Right lobe of liver (tissue), 4 donors: ENCODE results near the gene CLEC16A.

Experiments
- POLR2A ChIP-seq: fragments of 450-650 bp; IDR thresholded peaks from one replicate; pipeline ENCODE4 v1.6.1; 2017; ENCODE audit warnings: antibody characterized with exemption, mild to moderate bottlenecking
- TF ChIP-seq, protein P1 (sequence below), 4 donors: fragments of 200-600 bp in 3 of 4; fragments of 450-650 bp in 1 of 4; IDR thresholded peaks; one replicate each; pipeline versions ENCODE4 v1.5.1 to v1.8.0; 2016 to 2022; ENCODE audit warnings: antibody characterized with exemption in 4 of 4, mild to moderate bottlenecking in 2 of 4
- donor health status: DM: no; HTN: no; CAD: no.
- donor health status: DM: no; HTN: no; CAD: no.
- donor health status: DM: no; HTN: yes; CAD: no.

DNA sequence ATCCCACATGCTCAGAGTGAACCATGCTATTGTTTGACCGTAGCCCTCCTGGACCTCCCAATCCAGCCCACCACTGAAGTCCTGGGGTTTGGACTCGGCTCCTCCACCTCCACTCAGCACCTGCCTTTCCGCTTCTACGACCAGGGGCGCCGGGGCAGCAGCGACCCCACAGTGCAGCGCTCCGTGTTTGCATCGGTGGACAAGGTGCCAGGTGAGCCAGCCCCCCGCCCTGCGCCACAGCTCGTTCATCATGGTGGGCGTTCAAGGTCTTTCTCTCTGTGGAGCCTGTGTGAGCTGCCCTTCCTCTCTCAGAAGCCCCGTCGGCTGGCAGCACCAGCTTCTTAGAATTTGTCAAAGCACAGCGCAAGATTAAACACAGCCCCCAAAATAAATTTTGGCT, 181.6 kb downstream of the CLEC16A start:
- no peak for TF ChIP-seq POLR2A
- TF ChIP-seq, protein P1, sequence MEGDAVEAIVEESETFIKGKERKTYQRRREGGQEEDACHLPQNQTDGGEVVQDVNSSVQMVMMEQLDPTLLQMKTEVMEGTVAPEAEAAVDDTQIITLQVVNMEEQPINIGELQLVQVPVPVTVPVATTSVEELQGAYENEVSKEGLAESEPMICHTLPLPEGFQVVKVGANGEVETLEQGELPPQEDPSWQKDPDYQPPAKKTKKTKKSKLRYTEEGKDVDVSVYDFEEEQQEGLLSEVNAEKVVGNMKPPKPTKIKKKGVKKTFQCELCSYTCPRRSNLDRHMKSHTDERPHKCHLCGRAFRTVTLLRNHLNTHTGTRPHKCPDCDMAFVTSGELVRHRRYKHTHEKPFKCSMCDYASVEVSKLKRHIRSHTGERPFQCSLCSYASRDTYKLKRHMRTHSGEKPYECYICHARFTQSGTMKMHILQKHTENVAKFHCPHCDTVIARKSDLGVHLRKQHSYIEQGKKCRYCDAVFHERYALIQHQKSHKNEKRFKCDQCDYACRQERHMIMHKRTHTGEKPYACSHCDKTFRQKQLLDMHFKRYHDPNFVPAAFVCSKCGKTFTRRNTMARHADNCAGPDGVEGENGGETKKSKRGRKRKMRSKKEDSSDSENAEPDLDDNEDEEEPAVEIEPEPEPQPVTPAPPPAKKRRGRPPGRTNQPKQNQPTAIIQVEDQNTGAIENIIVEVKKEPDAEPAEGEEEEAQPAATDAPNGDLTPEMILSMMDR (IDR thresholded peaks at IDR 0.05): no peak
